22Rv1 (cell line): ENCODE data around the gene CCDC146.

ENCODE experiments used
- H3K27ac ChIP-seq: fragments of 450-650 bp; 2 replicates; pipeline ENCODE4 v1.5.1; 2017
- ZFX ChIP-seq: fragments of 450-650 bp; IDR thresholded peaks from 2 replicates; pipeline ENCODE4 v1.6.1; 2017; ENCODE audit warnings: antibody characterized with exemption, borderline replicate concordance
- TF ChIP-seq, protein P1 (sequence below): fragments of 450-650 bp; IDR thresholded peaks from 2 replicates; pipeline ENCODE4 v1.5.1; 2017; ENCODE audit warnings: mild to moderate bottlenecking

CCDC146 gene

DNA sequence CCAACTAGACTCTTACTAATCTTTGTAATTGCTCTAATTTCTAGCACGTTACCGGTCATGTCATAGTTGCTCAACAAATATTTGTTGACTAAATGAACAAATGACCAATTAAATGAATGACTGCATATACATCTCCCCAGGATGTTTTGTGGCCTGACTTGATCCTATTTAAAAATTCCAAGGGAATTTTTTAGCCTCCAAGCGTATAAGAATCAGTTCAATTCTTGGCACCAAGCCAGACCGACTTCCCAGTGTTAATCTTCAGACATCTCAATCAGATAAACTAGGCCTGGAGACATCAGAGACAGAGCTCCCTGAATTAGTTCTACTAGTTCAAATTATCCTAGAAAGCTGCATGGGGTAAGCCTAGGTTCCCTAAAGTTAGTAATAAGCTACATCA lies 197.7 kb downstream of the CCDC146 start:
- no peak for TF ChIP-seq ZFX
- TF ChIP-seq, protein P1, sequence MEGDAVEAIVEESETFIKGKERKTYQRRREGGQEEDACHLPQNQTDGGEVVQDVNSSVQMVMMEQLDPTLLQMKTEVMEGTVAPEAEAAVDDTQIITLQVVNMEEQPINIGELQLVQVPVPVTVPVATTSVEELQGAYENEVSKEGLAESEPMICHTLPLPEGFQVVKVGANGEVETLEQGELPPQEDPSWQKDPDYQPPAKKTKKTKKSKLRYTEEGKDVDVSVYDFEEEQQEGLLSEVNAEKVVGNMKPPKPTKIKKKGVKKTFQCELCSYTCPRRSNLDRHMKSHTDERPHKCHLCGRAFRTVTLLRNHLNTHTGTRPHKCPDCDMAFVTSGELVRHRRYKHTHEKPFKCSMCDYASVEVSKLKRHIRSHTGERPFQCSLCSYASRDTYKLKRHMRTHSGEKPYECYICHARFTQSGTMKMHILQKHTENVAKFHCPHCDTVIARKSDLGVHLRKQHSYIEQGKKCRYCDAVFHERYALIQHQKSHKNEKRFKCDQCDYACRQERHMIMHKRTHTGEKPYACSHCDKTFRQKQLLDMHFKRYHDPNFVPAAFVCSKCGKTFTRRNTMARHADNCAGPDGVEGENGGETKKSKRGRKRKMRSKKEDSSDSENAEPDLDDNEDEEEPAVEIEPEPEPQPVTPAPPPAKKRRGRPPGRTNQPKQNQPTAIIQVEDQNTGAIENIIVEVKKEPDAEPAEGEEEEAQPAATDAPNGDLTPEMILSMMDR: no peak
- no peak overlapping the region for H3K27ac ChIP-seq

- no peak for TF ChIP-seq ZFX
- TF ChIP-seq, protein P1: no peak
- H3K27ac ChIP-seq: no peak overlapping the region
These were observed 198.3 kb downstream of the CCDC146 start for GRCh38 chr7:77320714-77321113.

DNA sequence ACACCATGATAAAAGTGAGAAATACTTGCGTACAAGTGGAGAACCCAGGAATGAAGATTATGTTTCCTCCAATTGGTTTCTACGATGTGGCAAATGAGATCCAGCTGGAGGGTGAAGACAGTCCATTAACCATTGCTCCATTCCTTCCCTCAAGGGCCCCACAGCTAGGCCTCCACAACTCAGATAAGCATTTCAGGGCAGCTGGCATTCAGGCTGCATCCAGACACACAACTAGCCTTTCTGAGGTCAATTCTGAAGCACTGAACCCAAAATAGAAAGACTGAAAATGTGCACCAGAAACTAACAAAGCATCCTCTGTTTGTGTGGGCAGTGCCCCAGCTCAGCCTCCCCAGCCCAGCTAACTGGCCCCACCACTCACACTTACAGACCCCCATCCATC lies 198.9 kb downstream of the CCDC146 start:
- H3K27ac ChIP-seq: no peak overlapping the region
- TF ChIP-seq ZFX: no peak
- TF ChIP-seq, protein P1: no peak

- no peak for TF ChIP-seq ZFX
- TF ChIP-seq, protein P1: no peak
These were observed 203.7 kb downstream of the CCDC146 start for GRCh38 chr7:77326131-77326530.

GRCh38 chr7:77327067-77327931 lies 204.9 kb downstream of the CCDC146 start:
- no peak for TF ChIP-seq ZFX
- TF ChIP-seq, protein P1: no peak
- H3K27ac ChIP-seq: no peak overlapping the region

More at GRCh38 chr7:77326131-77326530, 203.7 kb downstream of the CCDC146 start:
- H3K27ac ChIP-seq: no peak overlapping the region

- TF ChIP-seq, protein P1: no peak
- no peak for TF ChIP-seq ZFX
- no peak overlapping the region for H3K27ac ChIP-seq
These were observed 205.7 kb downstream of the CCDC146 start for GRCh38 chr7:77327932-77328628.

GRCh38 chr7:77328669-77329068 lies 206.3 kb downstream of the CCDC146 start:
- H3K27ac ChIP-seq: no peak overlapping the region
- TF ChIP-seq, protein P1: no peak
- TF ChIP-seq ZFX: no peak
